ENCODE measurements around the gene VIPR2.

DNA sequence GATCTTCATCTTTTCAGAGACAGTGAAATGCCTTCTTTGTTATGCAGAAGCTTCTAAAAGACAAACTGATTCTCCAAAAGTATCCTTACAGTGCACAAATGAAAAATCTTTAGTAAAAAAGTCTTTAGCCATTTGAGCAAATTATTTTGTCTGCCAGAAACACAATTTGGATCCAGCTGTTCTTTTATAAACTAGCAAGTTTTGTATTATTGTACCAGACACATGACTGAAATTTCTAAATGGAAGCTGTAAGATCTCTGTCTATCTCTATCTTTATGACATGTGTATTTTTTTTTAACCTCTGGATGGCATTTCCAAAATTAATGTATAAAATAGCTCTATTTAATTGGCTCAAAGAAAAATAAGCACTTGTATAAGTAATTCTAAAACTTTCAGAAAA lies 68.3 kb downstream of the VIPR2 start:
- TF ChIP-seq, protein P1, sequence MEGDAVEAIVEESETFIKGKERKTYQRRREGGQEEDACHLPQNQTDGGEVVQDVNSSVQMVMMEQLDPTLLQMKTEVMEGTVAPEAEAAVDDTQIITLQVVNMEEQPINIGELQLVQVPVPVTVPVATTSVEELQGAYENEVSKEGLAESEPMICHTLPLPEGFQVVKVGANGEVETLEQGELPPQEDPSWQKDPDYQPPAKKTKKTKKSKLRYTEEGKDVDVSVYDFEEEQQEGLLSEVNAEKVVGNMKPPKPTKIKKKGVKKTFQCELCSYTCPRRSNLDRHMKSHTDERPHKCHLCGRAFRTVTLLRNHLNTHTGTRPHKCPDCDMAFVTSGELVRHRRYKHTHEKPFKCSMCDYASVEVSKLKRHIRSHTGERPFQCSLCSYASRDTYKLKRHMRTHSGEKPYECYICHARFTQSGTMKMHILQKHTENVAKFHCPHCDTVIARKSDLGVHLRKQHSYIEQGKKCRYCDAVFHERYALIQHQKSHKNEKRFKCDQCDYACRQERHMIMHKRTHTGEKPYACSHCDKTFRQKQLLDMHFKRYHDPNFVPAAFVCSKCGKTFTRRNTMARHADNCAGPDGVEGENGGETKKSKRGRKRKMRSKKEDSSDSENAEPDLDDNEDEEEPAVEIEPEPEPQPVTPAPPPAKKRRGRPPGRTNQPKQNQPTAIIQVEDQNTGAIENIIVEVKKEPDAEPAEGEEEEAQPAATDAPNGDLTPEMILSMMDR (IDR thresholded peaks at IDR 0.05) = no peak
- no peak for TF ChIP-seq POLR2A (IDR thresholded peaks at IDR 0.05)
